Coronary artery (tissue), 2 donors: Measurements from ENCODE around the gene MYF5.

Experiments
- DNase-seq: peaks from one replicate; pipeline ENCODE4 v3.0.0-alpha.2; 2017; ENCODE audit warnings: low spot score
- H3K27ac ChIP-seq, 2 donors: fragments of 200-600 bp; sonication (generic); one replicate each; pipeline ENCODE4 v1.5.1; 2016 to 2019
- H3K4me3 ChIP-seq: fragments of 200-600 bp; sonication (generic); 2 replicates; pipeline ENCODE4 v1.5.1; 2016; ENCODE audit warnings: mild to moderate bottlenecking, moderate library complexity
- CTCF ChIP-seq: fragments of 200-600 bp; sonication (generic); IDR thresholded peaks from one replicate; pipeline ENCODE4 v1.5.1; 2019; ENCODE audit warnings: antibody characterized with exemption

MYF5 gene

GRCh38 chr12:80721326-80721725, 4.6 kb downstream of the MYF5 start:
- H3K4me3 ChIP-seq, result no peak overlapping the region
- no peak overlapping the region for H3K27ac ChIP-seq
- no peak for TF ChIP-seq CTCF
- no peak for DNase-seq

GRCh38 chr12:80745851-80746505, 29.3 kb downstream of the MYF5 start:
- Histone ChIP-seq H3K27ac (no peak overlapping the region), H3K4me3 (no peak overlapping the region)
- DNase-seq, result no peak
- TF ChIP-seq CTCF, result no peak

- no peak for TF ChIP-seq CTCF
- DNase-seq, result no peak
Observed at GRCh38 chr12:80747800-80748199, 31.1 kb downstream of the MYF5 start.

GRCh38 chr12:80749456-80749855, 32.7 kb downstream of the MYF5 start:
- no peak for DNase-seq
- TF ChIP-seq CTCF, result no peak
- no peak overlapping the region for H3K4me3 ChIP-seq
- H3K27ac ChIP-seq, result no peak overlapping the region

More at GRCh38 chr12:80747800-80748199, 31.1 kb downstream of the MYF5 start:
- no peak overlapping the region for H3K4me3 ChIP-seq
- no peak overlapping the region for H3K27ac ChIP-seq

GRCh38 chr12:80752464-80752863, 35.8 kb downstream of the MYF5 start:
- no peak for DNase-seq
- Histone ChIP-seq H3K4me3 (no peak overlapping the region), H3K27ac (no peak overlapping the region)
- TF ChIP-seq CTCF, result no peak

GRCh38 chr12:80754274-80754673, 37.6 kb downstream of the MYF5 start:
- no peak for TF ChIP-seq CTCF
- Histone ChIP-seq H3K27ac (no peak overlapping the region), H3K4me3 (no peak overlapping the region)
- DNase-seq, result no peak

- no peak for DNase-seq
- TF ChIP-seq CTCF, result no peak
- Histone ChIP-seq H3K27ac (no peak overlapping the region), H3K4me3 (no peak overlapping the region)
Observed at GRCh38 chr12:80756875-80757274, 40.2 kb downstream of the MYF5 start.
